Coronary artery (tissue), 2 donors: ENCODE measurements around the gene PTP4A1.

Source experiments
- DNase-seq: peaks from one replicate; pipeline ENCODE4 v3.0.0-alpha.2; 2017; ENCODE audit warnings: low spot score
- H3K27ac ChIP-seq, 2 donors: fragments of 200-600 bp; sonication (generic); one replicate each; pipeline ENCODE4 v1.5.1; 2016 to 2019
- H3K4me3 ChIP-seq: fragments of 200-600 bp; sonication (generic); 2 replicates; pipeline ENCODE4 v1.5.1; 2016; ENCODE audit warnings: mild to moderate bottlenecking, moderate library complexity
- CTCF ChIP-seq: fragments of 200-600 bp; sonication (generic); IDR thresholded peaks from one replicate; pipeline ENCODE4 v1.5.1; 2019; ENCODE audit warnings: antibody characterized with exemption

The PTP4A1 gene

DNA sequence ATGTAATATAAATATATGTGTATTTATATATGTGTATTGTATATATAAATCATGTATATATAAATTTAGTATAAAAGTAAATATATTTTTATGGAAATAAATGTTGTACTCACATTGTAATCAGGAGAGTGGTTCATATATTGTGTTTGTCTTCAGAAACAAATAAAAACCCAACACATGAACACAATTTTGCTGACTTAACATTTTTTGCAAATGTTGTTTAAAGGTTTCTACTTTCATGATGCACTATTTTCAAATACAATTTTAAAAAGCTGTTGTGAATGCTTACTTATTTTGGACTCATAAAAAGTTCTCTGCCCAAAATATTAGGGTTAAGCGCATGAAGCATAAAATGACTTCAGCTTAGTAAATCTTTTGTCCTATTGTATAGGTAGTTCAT, 39.3 kb downstream of the PTP4A1 start:
- TF ChIP-seq CTCF, result no peak
- H3K27ac ChIP-seq, result no peak overlapping the region
- H3K4me3 ChIP-seq, result no peak overlapping the region
- DNase-seq, result no peak

GRCh38 chr6:63615590-63615989, 43.3 kb downstream of the PTP4A1 start:
- Histone ChIP-seq H3K27ac (no peak overlapping the region), H3K4me3 (no peak overlapping the region)
- no peak for TF ChIP-seq CTCF
- DNase-seq, result no peak
